Medulla oblongata (tissue), 1 donor: ENCODE measurements around the gene ACER3.
"Not testable (repeated sequence)": the region's sequence is repeated elsewhere in the genome, so short reads cannot be mapped to it uniquely, and the experiment has no call there.

Experiments
- DNase-seq: peaks from one replicate; pipeline ENCODE4 v3.0.0-alpha.2; 2015; ENCODE audit errors: extremely low spot score

ACER3 gene

DNA sequence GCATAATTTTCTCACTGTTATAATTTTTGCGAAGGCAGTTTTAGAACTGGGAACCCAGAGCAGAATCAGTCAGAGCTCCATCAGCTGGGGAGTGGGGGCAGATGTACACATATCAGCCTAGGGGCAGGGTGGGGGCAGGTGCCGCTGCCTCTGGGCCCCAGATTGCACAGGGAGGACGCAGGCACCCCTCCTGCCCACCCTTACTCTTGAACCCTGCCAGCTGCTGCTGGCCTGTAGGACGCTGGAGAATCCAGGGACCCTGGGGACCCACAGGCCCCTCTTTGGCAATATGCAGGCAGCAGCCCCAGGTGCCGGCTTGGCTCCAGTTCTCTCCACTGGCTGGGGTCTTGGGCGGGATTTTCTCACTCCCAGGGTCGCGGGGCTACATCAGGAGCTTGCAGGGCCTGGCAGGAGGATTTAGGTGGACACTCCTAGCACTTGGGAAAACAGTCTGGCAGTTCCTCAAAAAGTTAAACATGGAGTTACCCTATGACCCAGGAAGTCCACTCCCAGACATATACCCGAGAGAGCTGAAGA, 197.3 kb downstream of the ACER3 start:
- no peak for DNase-seq

- no peak for DNase-seq
Observed at GRCh38 chr11:77058900-77059299, 198.2 kb downstream of the ACER3 start.

DNA sequence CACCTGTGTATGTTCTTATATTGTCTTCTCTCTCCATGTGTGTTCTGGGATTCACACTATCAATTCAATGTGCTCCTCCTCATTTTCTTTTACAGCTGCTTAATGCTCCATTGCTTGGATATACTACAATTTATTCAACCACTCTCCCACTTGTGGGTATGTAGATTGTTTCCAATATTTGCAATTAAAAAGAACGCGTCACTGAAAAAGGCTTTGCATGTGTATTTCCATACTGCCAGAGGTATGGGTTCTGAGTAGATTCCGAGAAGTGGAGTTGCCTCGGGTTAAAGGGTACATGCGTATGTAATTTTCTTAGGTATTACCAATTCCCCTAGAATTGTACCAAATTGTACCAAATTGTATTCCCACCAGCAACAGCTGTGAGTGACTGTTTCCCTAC, 199.1 kb downstream of the ACER3 start:
- no peak for DNase-seq

- no peak for DNase-seq
Observed at GRCh38 chr11:77060234-77060633, 199.5 kb downstream of the ACER3 start.

DNA sequence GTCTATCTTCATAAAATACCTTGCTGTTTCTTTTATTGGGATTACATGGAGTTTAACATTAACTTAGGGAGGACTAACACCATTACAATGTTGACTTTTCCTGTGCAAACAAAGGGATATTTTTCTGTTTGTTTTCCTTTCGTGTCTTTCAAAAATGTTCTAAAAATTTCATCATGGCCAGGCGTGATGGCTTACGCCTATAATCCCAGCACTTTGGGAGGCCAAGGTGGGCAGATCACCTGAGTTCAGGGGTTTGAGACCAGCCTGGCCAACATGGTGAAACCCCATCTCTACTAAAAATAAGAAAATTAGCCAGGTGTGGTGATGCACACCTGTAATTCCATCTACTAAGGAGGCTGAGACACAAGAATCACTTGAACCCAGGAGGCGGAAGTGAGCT, 200.5 kb downstream of the ACER3 start:
- DNase-seq: not testable (repeated sequence)

GRCh38 chr11:77062924-77063323, 202.2 kb downstream of the ACER3 start:
- no peak for DNase-seq

- no peak for DNase-seq
Observed at GRCh38 chr11:77063407-77063806, 202.7 kb downstream of the ACER3 start.

GRCh38 chr11:77063861-77064260, 203.1 kb downstream of the ACER3 start:
- no peak for DNase-seq

GRCh38 chr11:77064648-77065217, 204.0 kb downstream of the ACER3 start:
- DNase-seq: no peak

DNA sequence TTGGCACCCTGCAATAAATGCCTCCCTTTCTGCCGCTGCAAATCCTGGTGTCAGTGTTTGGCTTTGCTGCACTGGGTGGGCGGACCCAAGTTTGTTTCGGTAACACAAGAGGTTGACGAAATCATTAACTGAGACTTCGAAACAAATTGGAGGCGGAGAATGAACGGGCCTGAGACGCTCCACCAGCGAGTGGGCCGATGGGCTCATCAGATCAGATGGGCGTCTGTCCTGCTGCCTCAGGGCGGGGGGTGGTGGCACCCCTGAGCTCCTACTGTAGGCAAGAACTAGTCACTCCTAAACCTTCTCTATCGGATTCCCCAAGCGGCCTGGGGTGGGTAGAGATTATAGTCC, 205.1 kb downstream of the ACER3 start:
- DNase-seq: peak; percentile 41

GRCh38 chr11:77066229-77067042, 205.7 kb downstream of the ACER3 start, which contains the start of gene CAPN5:
CAPN5 (plus strand) TSS chr11:77066971; CDS start chr11:77084887, 17,916 bp downstream.
- peak; percentile 96 for DNase-seq

DNA sequence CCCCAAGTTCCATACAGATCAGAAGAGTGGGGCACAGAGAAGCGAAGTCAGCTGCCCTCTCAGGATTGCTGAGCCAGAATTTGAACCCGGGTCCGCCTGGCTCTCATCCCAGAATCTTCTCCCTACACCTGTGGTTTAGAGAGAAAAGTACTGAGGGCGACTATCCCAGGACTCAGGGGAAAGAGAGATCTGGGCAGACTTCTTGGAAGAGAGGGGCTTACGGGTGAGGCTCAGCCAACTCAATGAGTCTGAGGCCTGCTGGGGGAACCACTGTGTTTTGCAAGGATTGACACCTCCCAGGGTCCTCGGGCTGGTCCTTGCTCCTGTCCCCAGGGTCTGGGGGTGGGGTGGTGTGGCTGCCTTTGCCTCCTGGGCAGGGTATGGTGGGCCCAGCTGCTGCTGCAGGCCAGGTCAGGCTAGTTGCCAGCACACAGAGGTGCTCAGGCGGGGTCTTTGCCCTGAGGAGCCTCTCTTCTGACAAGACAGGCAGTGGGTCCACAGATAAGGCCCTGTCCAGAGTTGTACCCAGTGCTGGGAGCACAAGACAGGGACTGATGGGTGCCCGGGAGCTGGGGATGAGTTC, 207.2 kb downstream of the ACER3 start:
- DNase-seq: no peak

DNA sequence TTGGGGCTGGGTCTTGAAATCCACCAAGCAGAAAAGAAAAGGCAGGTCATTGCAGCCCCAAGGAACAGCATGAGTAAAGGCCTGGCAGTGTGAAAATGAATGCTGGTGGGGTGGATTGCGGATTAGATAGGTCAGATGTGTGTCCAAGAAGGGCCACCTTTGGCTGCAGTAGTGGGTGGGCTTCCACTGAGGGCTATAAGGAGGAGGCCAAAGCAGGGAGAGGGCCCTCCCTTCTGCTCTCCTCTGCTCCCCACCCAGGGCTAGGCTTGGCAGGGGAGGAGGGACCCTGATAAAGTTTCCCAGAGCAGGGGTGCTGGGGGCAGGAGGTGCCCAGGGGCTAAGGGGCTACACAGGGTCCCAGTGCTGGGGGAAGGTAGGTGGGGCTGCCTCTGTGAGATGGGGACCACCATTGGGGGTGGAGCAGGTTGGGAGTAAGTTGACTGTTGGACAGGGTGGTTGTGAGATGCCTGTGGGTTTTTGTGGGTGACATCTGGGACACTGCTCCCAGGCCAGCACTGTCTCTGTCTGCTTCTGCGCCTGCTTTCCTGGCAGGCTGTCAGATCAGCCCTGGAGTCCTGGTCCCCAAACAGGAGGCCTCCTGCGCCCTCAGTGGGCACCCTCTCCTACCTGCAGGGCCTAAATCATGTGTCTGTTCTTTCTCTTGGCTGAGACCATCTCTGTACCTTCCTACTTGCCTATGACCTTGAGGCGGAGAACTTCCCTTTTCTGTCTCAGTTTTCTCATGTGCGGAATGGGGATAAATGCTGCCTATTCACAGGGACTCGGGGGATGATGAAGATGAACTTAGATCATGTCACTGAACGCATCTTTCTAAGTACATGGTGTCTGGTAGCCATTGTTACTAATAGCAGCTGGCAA, 208.0 kb downstream of the ACER3 start:
- DNase-seq: no peak

- DNase-seq: no peak
Observed at GRCh38 chr11:77069336-77069968, 208.7 kb downstream of the ACER3 start.

DNA sequence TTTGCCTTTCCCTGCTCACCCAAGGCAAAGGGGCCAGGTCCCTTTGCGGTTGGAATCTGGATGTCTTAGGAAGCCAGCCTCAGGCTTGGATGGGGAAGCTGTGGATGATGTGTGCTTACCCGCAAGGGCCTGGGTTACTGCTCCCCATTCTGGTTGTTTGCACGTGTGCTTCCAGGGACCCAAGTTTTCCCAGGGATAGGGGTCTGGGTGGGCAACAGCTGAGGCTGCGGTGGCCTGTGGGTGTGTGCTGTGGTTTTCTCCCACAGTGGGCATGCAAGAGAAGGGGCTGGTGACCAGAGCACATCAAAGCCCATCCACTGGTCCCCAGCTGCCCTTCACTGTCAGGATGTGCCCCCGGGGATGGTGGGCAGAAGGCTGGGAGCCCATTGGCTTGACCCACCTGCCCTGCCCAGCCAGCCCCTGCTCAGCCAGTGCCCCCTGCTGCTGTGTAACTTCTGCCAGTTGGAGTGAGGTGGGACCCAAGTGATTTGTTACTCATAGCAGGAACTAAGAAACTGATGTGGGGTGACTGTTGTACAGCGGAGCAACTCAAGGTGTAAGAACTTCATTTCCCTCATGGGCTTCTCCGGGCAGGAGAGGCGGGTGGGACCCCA, 209.4 kb downstream of the ACER3 start:
- no peak for DNase-seq

- DNase-seq: no peak
Observed at GRCh38 chr11:77071077-77071476, 210.4 kb downstream of the ACER3 start.

- DNase-seq: no peak
Observed at GRCh38 chr11:77071671-77072605, 211.2 kb downstream of the ACER3 start.

- no peak for DNase-seq
Observed at GRCh38 chr11:77072851-77073327, 212.2 kb downstream of the ACER3 start.

GRCh38 chr11:77073328-77074001, 212.7 kb downstream of the ACER3 start:
- peak; percentile 43 for DNase-seq
